AG10803 (cell line): ENCODE measurements around the gene KIDINS220.

Experiments
- DNase-seq: peaks from one replicate; pipeline ENCODE4 v3.0.0; 2010; ENCODE audit warnings: low read depth
- H3K4me3 ChIP-seq: 2 replicates; pipeline ENCODE4 v1.5.1; 2011; ENCODE audit warnings: mild to moderate bottlenecking, low read length, control low read depth
- CTCF ChIP-seq: conservative IDR thresholded peaks from 2 replicates; pipeline ENCODE4 v1.5.1; 2011; ENCODE audit warnings: mild to moderate bottlenecking, low read length, control low read depth, inconsistent platforms

The KIDINS220 gene

GRCh38 chr2:8853426-8853825 lies 16.0 kb upstream of the KIDINS220 start:
- no peak overlapping the region for H3K4me3 ChIP-seq
- DNase-seq: no peak
- no peak for TF ChIP-seq CTCF

GRCh38 chr2:8851811-8852560 lies 14.6 kb upstream of the KIDINS220 start:
- no peak overlapping the region for H3K4me3 ChIP-seq
- no peak for TF ChIP-seq CTCF
- DNase-seq: no peak

- TF ChIP-seq CTCF: no peak
- no peak overlapping the region for H3K4me3 ChIP-seq
- no peak for DNase-seq
Observed at GRCh38 chr2:8850845-8851487, 13.6 kb upstream of the KIDINS220 start.

GRCh38 chr2:8849327-8849726 lies 11.9 kb upstream of the KIDINS220 start:
- H3K4me3 ChIP-seq: no peak overlapping the region
- TF ChIP-seq CTCF: no peak
- DNase-seq: peak; percentile 68

- no peak for DNase-seq
- no peak for TF ChIP-seq CTCF
- H3K4me3 ChIP-seq: no peak overlapping the region
Observed at GRCh38 chr2:8848328-8849100, 11.1 kb upstream of the KIDINS220 start.

- TF ChIP-seq CTCF: no peak
- DNase-seq: no peak
- no peak overlapping the region for H3K4me3 ChIP-seq
Observed at GRCh38 chr2:8847400-8847799, 10.0 kb upstream of the KIDINS220 start.
